ENCODE results near the gene DECR2.

DNA sequence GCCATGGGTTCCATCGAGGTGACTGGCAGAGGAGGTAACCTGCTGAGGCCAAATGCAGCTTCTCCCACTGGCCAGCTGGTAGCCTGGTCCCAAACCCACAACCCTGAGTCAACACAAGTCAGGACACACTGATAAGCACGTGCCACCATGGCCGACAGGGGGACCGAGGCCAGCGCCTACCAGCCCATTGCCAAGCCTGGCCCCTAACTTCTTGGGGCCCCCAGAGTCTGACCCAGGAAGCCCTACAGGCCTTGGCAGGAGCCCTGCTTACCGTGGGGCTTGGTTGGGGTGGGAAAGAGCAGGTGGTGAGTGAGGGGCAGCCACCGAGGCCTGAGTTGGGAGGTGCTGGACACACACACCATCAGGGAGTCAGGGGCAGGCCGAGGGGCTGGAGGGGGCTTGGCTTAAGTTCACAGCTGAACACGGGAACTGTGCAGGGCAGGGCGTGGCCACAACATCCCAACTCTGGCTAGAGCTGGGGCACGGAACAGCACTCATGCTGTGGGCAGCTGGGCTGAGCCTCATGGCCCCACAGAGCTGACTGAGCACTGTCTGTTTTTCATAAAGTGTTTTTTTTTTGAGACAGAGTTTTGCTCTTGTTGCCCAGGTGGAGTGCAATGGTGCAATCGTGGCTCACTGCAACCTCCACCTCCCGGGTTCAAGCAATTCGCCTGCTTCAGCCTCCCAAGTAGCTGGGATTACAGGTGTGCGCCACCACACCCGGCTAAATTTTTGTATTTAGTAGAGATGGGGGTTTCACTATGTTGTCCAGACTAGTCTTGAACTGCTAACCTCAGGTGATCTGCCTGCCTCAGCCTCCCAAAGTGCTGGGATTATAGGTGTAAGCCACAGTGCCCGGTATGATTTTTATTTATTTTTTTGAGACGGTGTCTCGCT lies 36.8 kb upstream of the DECR2 start:
- TF ChIP-seq CTCF (conservative IDR thresholded peaks at IDR 0.05; ENCODE audit: low read length) (no peak), EZH2phosphoT487 (IDR thresholded peaks at IDR 0.05; ENCODE audit: borderline replicate concordance) (no peak)

All from Loucy (cell line).